ENCODE measurements around the gene NUMBL.

DNA sequence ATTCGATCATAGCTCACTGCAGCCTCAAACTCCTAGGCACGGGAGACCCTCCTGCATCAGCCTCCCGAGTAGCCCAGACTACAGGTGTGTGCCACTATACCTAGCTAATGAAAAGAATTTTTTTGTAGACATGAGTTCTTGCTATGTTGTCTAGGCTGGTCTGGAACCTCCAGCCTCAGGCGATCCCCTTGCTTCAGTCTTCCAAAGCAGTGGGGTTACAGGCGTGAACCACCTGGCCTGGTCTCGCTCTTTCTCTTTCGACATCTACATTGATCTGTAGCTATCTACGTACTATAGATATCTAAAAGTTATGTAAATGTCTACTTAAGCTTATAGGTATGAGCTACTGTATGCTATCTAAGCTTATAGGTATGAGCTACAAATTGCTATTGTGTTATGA lies 32.4 kb downstream of the NUMBL start:
- TF ChIP-seq CHD1 (IDR thresholded peaks at IDR 0.05; ENCODE audit: low read depth, low read length) = no peak
- TF ChIP-seq, protein P1, sequence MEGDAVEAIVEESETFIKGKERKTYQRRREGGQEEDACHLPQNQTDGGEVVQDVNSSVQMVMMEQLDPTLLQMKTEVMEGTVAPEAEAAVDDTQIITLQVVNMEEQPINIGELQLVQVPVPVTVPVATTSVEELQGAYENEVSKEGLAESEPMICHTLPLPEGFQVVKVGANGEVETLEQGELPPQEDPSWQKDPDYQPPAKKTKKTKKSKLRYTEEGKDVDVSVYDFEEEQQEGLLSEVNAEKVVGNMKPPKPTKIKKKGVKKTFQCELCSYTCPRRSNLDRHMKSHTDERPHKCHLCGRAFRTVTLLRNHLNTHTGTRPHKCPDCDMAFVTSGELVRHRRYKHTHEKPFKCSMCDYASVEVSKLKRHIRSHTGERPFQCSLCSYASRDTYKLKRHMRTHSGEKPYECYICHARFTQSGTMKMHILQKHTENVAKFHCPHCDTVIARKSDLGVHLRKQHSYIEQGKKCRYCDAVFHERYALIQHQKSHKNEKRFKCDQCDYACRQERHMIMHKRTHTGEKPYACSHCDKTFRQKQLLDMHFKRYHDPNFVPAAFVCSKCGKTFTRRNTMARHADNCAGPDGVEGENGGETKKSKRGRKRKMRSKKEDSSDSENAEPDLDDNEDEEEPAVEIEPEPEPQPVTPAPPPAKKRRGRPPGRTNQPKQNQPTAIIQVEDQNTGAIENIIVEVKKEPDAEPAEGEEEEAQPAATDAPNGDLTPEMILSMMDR (conservative IDR thresholded peaks at IDR 0.05; ENCODE audit: low read depth, low read length) = no peak
- TF ChIP-seq, protein P2, sequence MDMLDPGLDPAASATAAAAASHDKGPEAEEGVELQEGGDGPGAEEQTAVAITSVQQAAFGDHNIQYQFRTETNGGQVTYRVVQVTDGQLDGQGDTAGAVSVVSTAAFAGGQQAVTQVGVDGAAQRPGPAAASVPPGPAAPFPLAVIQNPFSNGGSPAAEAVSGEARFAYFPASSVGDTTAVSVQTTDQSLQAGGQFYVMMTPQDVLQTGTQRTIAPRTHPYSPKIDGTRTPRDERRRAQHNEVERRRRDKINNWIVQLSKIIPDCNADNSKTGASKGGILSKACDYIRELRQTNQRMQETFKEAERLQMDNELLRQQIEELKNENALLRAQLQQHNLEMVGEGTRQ (IDR thresholded peaks at IDR 0.05; ENCODE audit: low read depth, low read length) = no peak
- no peak for TF ChIP-seq SMC3 (IDR thresholded peaks at IDR 0.05; ENCODE audit: low read depth, low read length)
- TF ChIP-seq POLR2A (IDR thresholded peaks at IDR 0.05; ENCODE audit: low read depth, low read length) = no peak
- TF ChIP-seq RFX5 (IDR thresholded peaks at IDR 0.05; ENCODE audit: low read depth, low read length) = no peak
- no peak for TF ChIP-seq RAD21 (IDR thresholded peaks at IDR 0.05; ENCODE audit: low read length)
- TF ChIP-seq, protein P3, sequence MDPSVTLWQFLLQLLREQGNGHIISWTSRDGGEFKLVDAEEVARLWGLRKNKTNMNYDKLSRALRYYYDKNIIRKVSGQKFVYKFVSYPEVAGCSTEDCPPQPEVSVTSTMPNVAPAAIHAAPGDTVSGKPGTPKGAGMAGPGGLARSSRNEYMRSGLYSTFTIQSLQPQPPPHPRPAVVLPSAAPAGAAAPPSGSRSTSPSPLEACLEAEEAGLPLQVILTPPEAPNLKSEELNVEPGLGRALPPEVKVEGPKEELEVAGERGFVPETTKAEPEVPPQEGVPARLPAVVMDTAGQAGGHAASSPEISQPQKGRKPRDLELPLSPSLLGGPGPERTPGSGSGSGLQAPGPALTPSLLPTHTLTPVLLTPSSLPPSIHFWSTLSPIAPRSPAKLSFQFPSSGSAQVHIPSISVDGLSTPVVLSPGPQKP (IDR thresholded peaks at IDR 0.05; ENCODE audit: borderline replicate concordance, low read depth, low read length) = no peak
- no peak for TF ChIP-seq BHLHE40 (IDR thresholded peaks at IDR 0.05; ENCODE audit: low read depth, low read length)
- TF ChIP-seq CEBPB (IDR thresholded peaks at IDR 0.05; ENCODE audit: low read depth, low read length) = no peak
- TF ChIP-seq MAZ (IDR thresholded peaks at IDR 0.05; ENCODE audit: borderline replicate concordance, low read depth, low read length) = no peak
- TF ChIP-seq MXI1 (IDR thresholded peaks at IDR 0.05; ENCODE audit: borderline replicate concordance, low read depth, low read length) = no peak
- TF ChIP-seq MAFK (IDR thresholded peaks at IDR 0.05; ENCODE audit: low read depth, low read length) = no peak
